Trophoblast cell (in vitro differentiated cells and primary cell): ENCODE data around the gene PRKCH.

Experiments used
- DNase-seq, 2 donors: peaks; one replicate each; pipeline ENCODE4 v3.0.0-alpha.2; 2016
- H2AFZ ChIP-seq: 2 replicates; pipeline ENCODE4 v1.6.1; 2013; ENCODE audit warnings: low read length, moderate library complexity, mild to moderate bottlenecking; ENCODE audit not compliant: insufficient read depth, poor library complexity
- H2AK5ac ChIP-seq: 2 replicates; pipeline ENCODE4 v1.6.1; 2013; ENCODE audit warnings: mild to moderate bottlenecking, low read length
- H2BK120ac ChIP-seq: 2 replicates; pipeline ENCODE4 v1.6.1; 2013; ENCODE audit warnings: low read length, mild to moderate bottlenecking, moderate library complexity; ENCODE audit not compliant: insufficient read depth, poor library complexity
- H2BK12ac ChIP-seq: 2 replicates; pipeline ENCODE4 v1.6.1; 2013; ENCODE audit warnings: mild to moderate bottlenecking, low read length, moderate library complexity
- H2BK5ac ChIP-seq: 2 replicates; pipeline ENCODE4 v1.6.1; 2013; ENCODE audit warnings: low read length, low read depth, moderate library complexity, mild to moderate bottlenecking; ENCODE audit not compliant: poor library complexity
- H3K14ac ChIP-seq: 2 replicates; pipeline ENCODE4 v1.6.1; 2013; ENCODE audit warnings: mild to moderate bottlenecking, low read length
- H3K18ac ChIP-seq: 2 replicates; pipeline ENCODE4 v1.6.1; 2013; ENCODE audit warnings: mild to moderate bottlenecking, low read length
- H3K23ac ChIP-seq: 2 replicates; pipeline ENCODE4 v1.6.1; 2013; ENCODE audit warnings: low read length
- H3K27ac ChIP-seq: 2 replicates; pipeline ENCODE4 v1.5.1; 2013; ENCODE audit warnings: low read depth, mild to moderate bottlenecking, inconsistent platforms, low read length, moderate library complexity
- H3K27me3 ChIP-seq: 2 replicates; pipeline ENCODE4 v1.6.1; 2013; ENCODE audit warnings: inconsistent platforms, mild to moderate bottlenecking, low read length, moderate library complexity; ENCODE audit not compliant: insufficient read depth
- H3K36me3 ChIP-seq, 2 experiments: 1 replicate in 1 of 2; 2 replicates in 1 of 2; pipeline ENCODE4 v1.6.1; 2013; ENCODE audit warnings: low read length in 2 of 2, mild to moderate bottlenecking in 2 of 2, moderate library complexity in 1 of 2; ENCODE audit not compliant: insufficient read depth in 2 of 2, control insufficient read depth in 1 of 2
- H3K4ac ChIP-seq: 2 replicates; pipeline ENCODE4 v1.6.1; 2013; ENCODE audit warnings: low read depth, mild to moderate bottlenecking, low read length, moderate library complexity
- H3K4me1 ChIP-seq, 2 experiments: 1 replicate in 1 of 2; 2 replicates in 1 of 2; pipeline ENCODE4 v1.6.1; 2013; ENCODE audit warnings: low read length in 2 of 2, mild to moderate bottlenecking in 2 of 2, moderate library complexity in 1 of 2; ENCODE audit not compliant: insufficient read depth in 2 of 2, control insufficient read depth in 1 of 2
- H3K4me2 ChIP-seq: 2 replicates; pipeline ENCODE4 v1.6.1; 2013; ENCODE audit warnings: inconsistent platforms, mild to moderate bottlenecking, low read length, moderate library complexity
- H3K4me3 ChIP-seq: 2 replicates; pipeline ENCODE4 v1.5.1; 2013; ENCODE audit warnings: mild to moderate bottlenecking, low read depth, low read length, inconsistent platforms
- H3K79me1 ChIP-seq: one replicate; pipeline ENCODE4 v1.6.1; 2013; ENCODE audit warnings: low read length
- H3K79me2 ChIP-seq: 2 replicates; pipeline ENCODE4 v1.6.1; 2013; ENCODE audit warnings: low read length, mild to moderate bottlenecking; ENCODE audit not compliant: control insufficient read depth, insufficient read depth, poor library complexity
- H3K9ac ChIP-seq: 2 replicates; pipeline ENCODE4 v1.6.1; 2013; ENCODE audit warnings: mild to moderate bottlenecking, low read length
- H3K9me3 ChIP-seq: 2 replicates; pipeline ENCODE4 v1.6.1; 2013; ENCODE audit warnings: low read depth, mild to moderate bottlenecking, control low read depth, inconsistent platforms, low read length; ENCODE audit not compliant: insufficient read depth
- H4K12ac ChIP-seq: 2 replicates; pipeline ENCODE4 v1.6.1; 2013; ENCODE audit warnings: low read depth, mild to moderate bottlenecking, low read length, moderate library complexity
- H4K8ac ChIP-seq: 2 replicates; pipeline ENCODE4 v1.6.1; 2013; ENCODE audit warnings: low read depth, mild to moderate bottlenecking, low read length, moderate library complexity
- H4K91ac ChIP-seq: one replicate; pipeline ENCODE4 v1.6.1; 2013; ENCODE audit warnings: low read depth, mild to moderate bottlenecking, low read length, moderate library complexity
- WGBS: extraction: QIAGEN DNeasy Blood & Tissue Kit; methylation state at CpG from one replicate; pipeline ENCODE4 v1.1.7; 2013; ENCODE audit warnings: missing lambda C conversion rate; ENCODE audit not compliant: insufficient read length, insufficient coverage; ENCODE audit errors: extremely low coverage; 5-methylcytosine and 5-hydroxymethylcytosine counted together

The PRKCH gene

DNA sequence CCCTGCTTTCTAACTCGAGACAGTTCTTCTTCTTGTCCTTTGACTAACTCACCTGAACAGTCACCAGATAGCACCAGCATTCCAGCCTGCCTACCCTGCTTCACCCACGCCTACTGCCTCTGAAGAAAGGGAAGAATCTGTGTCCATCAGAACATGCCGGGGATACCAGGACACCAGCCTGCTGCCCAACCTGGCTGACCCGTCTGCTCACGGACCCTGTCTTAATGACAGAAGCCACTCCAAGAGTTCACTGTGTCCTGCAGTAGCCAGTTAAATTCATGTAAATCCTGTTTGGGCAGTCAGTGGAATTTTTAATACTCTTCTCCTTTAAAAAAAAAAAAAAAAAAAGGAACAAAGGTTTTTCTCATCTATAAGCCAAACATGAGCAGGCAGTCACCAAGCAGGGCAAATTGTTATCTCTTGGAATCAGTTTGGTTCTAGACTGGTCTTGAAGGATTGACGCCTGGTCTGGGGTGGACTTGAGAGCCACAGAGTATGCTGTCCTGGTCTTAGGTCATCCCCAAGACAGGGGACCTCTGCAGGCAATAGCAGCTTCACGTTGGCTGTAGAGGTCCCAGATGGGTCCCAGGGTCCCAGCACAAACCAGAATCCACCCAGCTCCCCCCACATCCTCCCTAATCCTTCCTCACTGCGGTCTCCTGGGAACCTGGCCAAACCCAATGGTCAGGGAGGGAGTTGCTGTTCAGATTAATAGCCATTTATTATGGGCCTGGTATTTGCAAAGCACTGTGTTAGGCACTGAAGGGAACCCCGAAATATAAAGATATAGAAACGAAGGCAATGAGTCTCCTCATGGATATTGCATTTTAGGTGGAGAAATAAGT is 192.8 kb downstream of the PRKCH start:
- peak overlapping the region; percentile 92 for H4K91ac ChIP-seq
- peak overlapping the region; percentile 88 for H2BK12ac ChIP-seq
- peak overlapping the region; percentile 87 for H3K14ac ChIP-seq
- H3K36me3 ChIP-seq: peaks cover 0 to 4% of the 10 kb centered on the region in 2 experiments
- DNase-seq: peak; percentile 94 to 96
- H3K4me3 ChIP-seq: no peak overlapping the region
- H4K12ac ChIP-seq: no peak overlapping the region
- H3K9me3 ChIP-seq: no peaks in the 10 kb centered on the region
- WGBS: no CpG with 5 or more reads among the region's 10 CpGs
- peak overlapping the region; percentile 95 for H2BK120ac ChIP-seq
- no peaks in the 10 kb centered on the region for H3K27me3 ChIP-seq
- peaks cover 2% of the 10 kb centered on the region for H3K79me2 ChIP-seq
- peak overlapping the region; percentile 67 for H2AK5ac ChIP-seq
- H3K4ac ChIP-seq: peak overlapping the region; percentile 65
- H3K27ac ChIP-seq: peak overlapping the region; percentile 97
- H3K4me1 ChIP-seq: peaks cover 39 to 47% of the 10 kb centered on the region in 2 experiments
- H4K8ac ChIP-seq: peak overlapping the region; percentile 81
- peak overlapping the region; percentile 38 for H2AFZ ChIP-seq
- no peak overlapping the region for H3K9ac ChIP-seq
- peak overlapping the region; percentile 2 for H3K4me2 ChIP-seq
- no peak overlapping the region for H3K23ac ChIP-seq
- peak overlapping the region; percentile 91 for H2BK5ac ChIP-seq
- peak overlapping the region; percentile 86 for H3K18ac ChIP-seq
- peaks cover 42% of the 10 kb centered on the region for H3K79me1 ChIP-seq

- H2BK5ac ChIP-seq: peak overlapping the region; percentile 81
- no peak overlapping the region for H4K8ac ChIP-seq
- H3K9ac ChIP-seq: no peak overlapping the region
- peak overlapping the region; percentile 97 for H3K27ac ChIP-seq
- no CpG with 5 or more reads among the region's 1 CpG for WGBS
- no peak overlapping the region for H2AFZ ChIP-seq
- H2AK5ac ChIP-seq: no peak overlapping the region
- peak overlapping the region; percentile 15 for H3K4ac ChIP-seq
- H3K27me3 ChIP-seq: no peaks in the 10 kb centered on the region
- no peak overlapping the region for H4K12ac ChIP-seq
- peak overlapping the region; percentile 35 for H2BK120ac ChIP-seq
- H3K4me1 ChIP-seq: peaks cover 39 to 46% of the 10 kb centered on the region in 2 experiments
- H3K36me3 ChIP-seq: peaks cover 0 to 4% of the 10 kb centered on the region in 2 experiments
- no peak overlapping the region for H3K4me3 ChIP-seq
- no peak for DNase-seq
- H3K4me2 ChIP-seq: no peak overlapping the region
- H2BK12ac ChIP-seq: peak overlapping the region; percentile 15
- H3K23ac ChIP-seq: no peak overlapping the region
- no peaks in the 10 kb centered on the region for H3K9me3 ChIP-seq
- peaks cover 2% of the 10 kb centered on the region for H3K79me2 ChIP-seq
- no peak overlapping the region for H3K14ac ChIP-seq
- H3K18ac ChIP-seq: no peak overlapping the region
- H4K91ac ChIP-seq: peak overlapping the region; percentile 79
- H3K79me1 ChIP-seq: peaks cover 41% of the 10 kb centered on the region
Measured at GRCh38 chr14:61514927-61515326, 193.5 kb downstream of the PRKCH start.

DNA sequence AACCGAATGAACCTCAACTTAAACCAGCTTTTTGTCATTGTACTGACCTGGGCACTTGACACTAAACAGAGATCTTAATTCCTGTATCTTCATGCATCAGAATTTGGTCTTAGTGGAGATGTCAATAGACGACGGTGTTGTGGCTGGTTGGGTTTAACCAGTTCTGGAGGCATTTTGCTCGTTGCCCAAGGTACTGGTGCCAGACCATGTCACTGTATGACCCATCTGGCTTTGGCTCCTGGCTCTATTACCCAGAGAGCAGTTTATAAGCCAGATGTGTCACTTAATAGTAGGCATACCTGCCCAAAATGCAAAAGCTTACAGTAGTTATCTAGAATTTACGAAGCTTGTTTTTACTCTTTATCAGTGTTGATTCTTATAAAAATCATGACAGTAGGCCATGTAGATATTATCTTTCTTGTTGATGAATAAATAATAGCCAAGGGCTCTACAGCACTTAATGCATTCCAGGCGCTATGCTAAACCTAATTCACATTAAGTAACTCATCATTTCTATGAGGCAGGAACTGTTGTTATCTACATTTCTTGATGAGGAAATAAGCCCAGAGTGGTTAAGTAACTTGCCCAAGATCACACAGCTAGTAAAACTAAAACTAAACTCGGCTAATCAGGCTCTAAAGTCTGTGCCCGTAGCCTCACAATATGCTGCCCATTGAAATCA is 194.2 kb downstream of the PRKCH start:
- Histone ChIP-seq H3K9me3 (no peaks in the 10 kb centered on the region), H3K27me3 (no peaks in the 10 kb centered on the region), H2BK120ac (no peak overlapping the region), H2BK12ac (peak overlapping the region; percentile 75), H3K9ac (no peak overlapping the region), H3K79me1 (peaks cover 40% of the 10 kb centered on the region), H3K4me1 (peaks cover 39 to 46% of the 10 kb centered on the region in 2 experiments), H3K36me3 (peaks cover 0 to 2% of the 10 kb centered on the region in 2 experiments), H3K14ac (peak overlapping the region; percentile 19), H3K79me2 (peaks cover 2% of the 10 kb centered on the region), H3K4me2 (no peak overlapping the region), H2AFZ (no peak overlapping the region), H4K12ac (no peak overlapping the region), H3K18ac (peak overlapping the region; percentile 74), H4K91ac (peak overlapping the region; percentile 74), H3K23ac (no peak overlapping the region), H2AK5ac (peak overlapping the region; percentile 11), H3K27ac (peak overlapping the region; percentile 97), H3K4me3 (no peak overlapping the region), H3K4ac (peak overlapping the region; percentile 15), H2BK5ac (peak overlapping the region; percentile 35), H4K8ac (no peak overlapping the region)
- peak in 1 of 2 donors; percentile 75 for DNase-seq
- WGBS: no CpG with 5 or more reads among the region's 8 CpGs

GRCh38 chr14:61516118-61516743 is 194.9 kb downstream of the PRKCH start:
- no peak overlapping the region for H3K4ac ChIP-seq
- no peak overlapping the region for H4K8ac ChIP-seq
- H2BK5ac ChIP-seq: peak overlapping the region; percentile 35
- H3K79me1 ChIP-seq: peaks cover 37% of the 10 kb centered on the region
- H3K14ac ChIP-seq: peak overlapping the region; percentile 19
- peaks cover 2% of the 10 kb centered on the region for H3K79me2 ChIP-seq
- DNase-seq: no peak
- peak overlapping the region; percentile 11 for H2AK5ac ChIP-seq
- peaks cover 36 to 44% of the 10 kb centered on the region in 2 experiments for H3K4me1 ChIP-seq
- no peak overlapping the region for H2BK120ac ChIP-seq
- H4K91ac ChIP-seq: peak overlapping the region; percentile 74
- WGBS: no CpG with 5 or more reads among the region's 2 CpGs
- H3K27ac ChIP-seq: peak overlapping the region; percentile 55
- H3K9ac ChIP-seq: no peak overlapping the region
- no peak overlapping the region for H3K4me3 ChIP-seq
- H3K4me2 ChIP-seq: no peak overlapping the region
- peaks cover 0 to 2% of the 10 kb centered on the region in 2 experiments for H3K36me3 ChIP-seq
- peak overlapping the region; percentile 36 for H3K18ac ChIP-seq
- H3K27me3 ChIP-seq: no peaks in the 10 kb centered on the region
- H3K23ac ChIP-seq: no peak overlapping the region
- H3K9me3 ChIP-seq: no peaks in the 10 kb centered on the region
- peak overlapping the region; percentile 75 for H2BK12ac ChIP-seq
- H4K12ac ChIP-seq: no peak overlapping the region
- H2AFZ ChIP-seq: no peak overlapping the region
